Uterus (tissue), 2 donors: ENCODE data around the gene ANKRD11.

Experiments
- CTCF ChIP-seq, 4 experiments: fragments of 200-600 bp in 2 of 4; fragments of 450-650 bp in 2 of 4; sonication (generic) in 2 of 4; IDR thresholded peaks; one replicate each; pipeline ENCODE4 v1.5.1; 2016 to 2019; ENCODE audit warnings: antibody characterized with exemption in 4 of 4, mild to moderate bottlenecking in 2 of 4, moderate library complexity in 1 of 4
- POLR2A ChIP-seq, 2 donors: fragments of 450-650 bp; IDR thresholded peaks; one replicate each; pipeline ENCODE4 v1.6.1; 2016; ENCODE audit warnings: antibody characterized with exemption in 2 of 2, mild to moderate bottlenecking in 1 of 2, moderate library complexity in 1 of 2

GRCh38 chr16:89534252-89534756, 43.9 kb upstream of the ANKRD11 start:
- no peak for TF ChIP-seq CTCF (IDR thresholded peaks at IDR 0.05)
- no peak for TF ChIP-seq POLR2A (IDR thresholded peaks at IDR 0.05)
